HS-5 (cell line): ENCODE measurements around the gene MAST4.
A peak's percentile ranks its signal among the peaks of the same experiment; 100 is the strongest.

Experiments used
- DNase-seq: peaks from one replicate; pipeline ENCODE4 v3.0.0-alpha.2; 2012; ENCODE audit warnings: low read depth

Gene MAST4

GRCh38 chr5:66848749-66849641, 252.8 kb downstream of the MAST4 start:
- DNase-seq: no peak

GRCh38 chr5:66849803-66850202, 253.6 kb downstream of the MAST4 start:
- peak; percentile 47 for DNase-seq

- no peak for DNase-seq
These were observed 254.3 kb downstream of the MAST4 start for GRCh38 chr5:66850354-66851075.

GRCh38 chr5:66851306-66851705, 255.1 kb downstream of the MAST4 start:
- no peak for DNase-seq

- DNase-seq: no peak
These were observed 258.2 kb downstream of the MAST4 start for GRCh38 chr5:66854416-66854815.

- no peak for DNase-seq
These were observed 260.0 kb downstream of the MAST4 start for GRCh38 chr5:66856041-66856805.

GRCh38 chr5:66859526-66859925, 263.3 kb downstream of the MAST4 start:
- no peak for DNase-seq

- DNase-seq: no peak
These were observed 264.2 kb downstream of the MAST4 start for GRCh38 chr5:66860199-66860975.

GRCh38 chr5:66861402-66861801, 265.2 kb downstream of the MAST4 start:
- DNase-seq: no peak

- no peak for DNase-seq
These were observed 265.8 kb downstream of the MAST4 start for GRCh38 chr5:66862020-66862419.

GRCh38 chr5:66863243-66864170, 267.3 kb downstream of the MAST4 start:
- DNase-seq: no peak

- DNase-seq: peak; percentile 8
These were observed 268.2 kb downstream of the MAST4 start for GRCh38 chr5:66864240-66864884.

- no peak for DNase-seq
These were observed 271.6 kb downstream of the MAST4 start for GRCh38 chr5:66867618-66868322.

- DNase-seq: no peak
These were observed 273.2 kb downstream of the MAST4 start for GRCh38 chr5:66869347-66869746.

GRCh38 chr5:66870708-66871107, 274.5 kb downstream of the MAST4 start:
- no peak for DNase-seq

GRCh38 chr5:66871651-66872050, 275.5 kb downstream of the MAST4 start:
- DNase-seq: no peak

- DNase-seq: no peak
These were observed 276.6 kb downstream of the MAST4 start for GRCh38 chr5:66872736-66873331.

- DNase-seq: no peak
These were observed 277.8 kb downstream of the MAST4 start for GRCh38 chr5:66874004-66874403.

GRCh38 chr5:66875315-66875714, 279.1 kb downstream of the MAST4 start:
- DNase-seq: no peak
